GM21723 (cell line): Measurements from ENCODE around the gene ICE1.
"Not testable (repeated sequence)": the region's sequence is repeated elsewhere in the genome, so short reads cannot be mapped to it uniquely, and the experiment has no call there.

Source experiments
- ATAC-seq: cut with Tn5 transposase; IDR thresholded peaks from one replicate; pipeline ENCODE4 v1.9.1; 2021; ENCODE audit warnings: mild to moderate bottlenecking, moderate library complexity; ENCODE audit not compliant: unreplicated experiment

ICE1 gene

DNA sequence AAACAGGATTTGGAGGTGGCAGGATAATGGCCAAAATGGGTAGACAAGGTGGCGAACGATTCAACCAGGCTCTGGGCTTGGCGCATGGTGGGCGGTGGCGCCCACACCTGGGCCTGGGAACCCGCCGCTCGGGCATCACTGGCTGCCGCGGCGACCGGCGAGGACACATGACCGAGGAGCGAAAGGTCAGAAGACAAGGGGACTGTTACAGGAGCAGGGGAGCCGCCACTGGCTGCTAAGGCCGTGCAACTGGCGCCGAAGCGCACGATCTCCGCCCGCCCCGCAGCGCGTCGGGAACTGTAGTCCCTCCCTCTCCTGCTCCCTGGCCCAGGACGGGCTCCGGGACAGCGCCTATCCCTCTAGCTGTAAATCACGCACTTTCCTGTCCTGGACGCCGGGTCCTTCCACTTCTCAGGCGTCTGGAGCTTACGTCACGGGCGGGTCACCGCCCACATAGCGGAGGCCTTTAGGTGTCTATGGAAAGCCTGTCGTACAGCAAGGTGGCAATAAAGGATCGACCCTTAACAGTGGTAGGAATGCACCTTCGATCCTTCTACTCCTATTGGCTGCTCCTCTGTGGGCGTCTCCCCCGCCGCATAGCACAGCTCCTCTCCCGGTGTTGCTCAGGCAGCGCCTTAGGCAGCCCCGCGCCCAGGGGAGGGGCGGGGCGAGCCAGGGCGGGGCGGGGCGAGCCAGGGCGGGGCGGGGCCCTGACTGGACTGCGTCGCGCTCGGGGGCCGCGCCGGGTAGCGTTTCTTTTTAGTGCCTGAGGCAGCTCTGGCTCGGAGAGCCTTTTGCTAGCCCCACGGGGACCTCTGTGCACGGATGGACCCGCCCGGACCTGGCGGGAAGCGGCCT lies at the start of gene ICE1:
Gene ICE1, plus strand, starts transcription at position 717 of the 858 bp plus-strand sequence. CDS start 239 bp downstream, outside the sequence.
- peak; percentile 84 for ATAC-seq

DNA sequence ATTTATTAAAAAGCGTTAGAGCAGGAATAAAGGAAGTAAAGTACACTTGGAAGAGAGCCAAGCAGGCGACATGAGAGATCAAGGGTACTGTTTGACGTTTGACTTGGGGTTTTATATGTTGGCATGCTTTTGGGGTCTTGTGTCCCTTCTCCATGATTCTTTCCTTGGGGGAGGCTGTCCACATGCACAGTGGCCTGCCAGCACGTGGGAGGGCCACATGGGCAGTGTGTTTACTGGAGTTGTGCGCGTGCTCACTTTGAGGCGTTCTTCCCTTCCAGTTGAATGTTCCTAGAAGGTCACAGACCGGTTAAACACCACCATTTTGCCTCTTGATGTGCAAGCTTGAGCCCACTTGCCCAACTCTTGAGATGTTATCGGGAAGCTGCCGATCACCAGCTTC lies 49.5 kb upstream of the ICE1 start:
- ATAC-seq = no peak

DNA sequence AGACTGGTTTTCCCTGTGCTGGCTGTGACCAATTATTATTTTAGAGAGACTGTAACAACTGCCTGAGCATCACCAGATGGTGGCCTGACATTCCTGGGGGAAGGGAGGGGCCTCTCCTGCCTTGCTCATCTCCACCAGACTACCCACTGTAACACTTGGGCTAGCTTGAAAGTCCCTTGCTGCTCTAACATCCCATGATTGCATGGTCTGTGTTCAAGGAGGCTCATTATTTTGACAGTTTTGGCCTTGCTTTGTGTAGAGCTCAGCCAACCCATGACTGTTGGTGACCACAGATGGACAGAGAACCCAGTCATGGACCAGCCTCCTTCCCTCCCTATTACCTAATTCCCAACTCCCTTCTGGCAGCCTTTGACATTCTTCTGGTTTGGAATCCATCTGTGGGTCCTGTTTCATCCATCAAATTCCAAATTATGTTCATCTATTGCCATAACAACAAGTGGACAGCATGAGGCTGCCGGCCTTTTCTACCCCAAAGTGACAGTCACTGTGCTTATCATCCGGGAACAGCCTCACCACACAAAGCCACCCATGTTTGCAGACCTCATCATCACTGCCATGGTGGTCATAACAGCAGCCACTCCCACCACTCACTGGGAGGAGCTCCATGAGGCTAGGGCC lies 49.0 kb upstream of the ICE1 start:
- no peak for ATAC-seq

GRCh38 chr5:5374009-5374715 lies 48.3 kb upstream of the ICE1 start:
- ATAC-seq = no peak

DNA sequence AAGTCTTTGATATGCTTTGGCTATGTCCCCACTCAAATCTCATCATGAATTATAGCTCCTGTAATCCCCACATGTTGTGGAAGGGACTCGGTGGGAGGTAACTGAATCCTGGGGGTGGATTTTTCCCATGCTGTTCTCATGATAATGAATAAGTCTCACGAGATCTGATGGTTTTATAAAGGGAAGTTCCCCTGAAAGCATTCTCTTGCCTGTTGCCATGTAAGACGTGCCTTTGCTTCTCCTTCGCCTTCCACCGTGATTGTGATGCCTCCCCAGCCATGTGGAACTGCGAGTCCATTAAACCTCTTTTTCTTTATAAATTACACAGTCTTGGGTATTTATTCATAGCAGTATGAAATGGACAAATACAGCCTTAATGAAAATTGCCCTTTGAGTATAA lies 44.7 kb upstream of the ICE1 start:
- no peak for ATAC-seq

DNA sequence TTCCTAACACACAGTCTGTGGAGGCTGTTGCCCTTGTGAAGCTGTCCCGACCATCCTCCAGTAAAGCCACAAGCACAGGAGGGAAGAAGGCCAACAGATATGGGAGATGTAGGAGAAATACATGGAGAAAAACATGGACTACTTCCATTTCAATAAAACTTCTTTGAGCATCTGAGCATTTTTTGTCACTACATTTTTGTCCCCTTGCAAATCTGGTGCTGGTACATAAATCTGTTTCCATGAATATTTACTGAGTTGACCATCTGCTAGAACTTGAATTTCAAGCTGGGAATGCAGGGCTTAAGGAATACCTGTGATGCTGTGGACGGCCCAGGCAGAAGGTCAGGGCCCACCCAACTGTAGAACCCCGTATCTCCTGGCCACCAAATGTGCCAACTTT lies 43.9 kb upstream of the ICE1 start:
- ATAC-seq = no peak

- no peak for ATAC-seq
Measured at GRCh38 chr5:5380298-5380697, 42.2 kb upstream of the ICE1 start.

- ATAC-seq = no peak
Measured at GRCh38 chr5:5381310-5381913, 41.1 kb upstream of the ICE1 start.

DNA sequence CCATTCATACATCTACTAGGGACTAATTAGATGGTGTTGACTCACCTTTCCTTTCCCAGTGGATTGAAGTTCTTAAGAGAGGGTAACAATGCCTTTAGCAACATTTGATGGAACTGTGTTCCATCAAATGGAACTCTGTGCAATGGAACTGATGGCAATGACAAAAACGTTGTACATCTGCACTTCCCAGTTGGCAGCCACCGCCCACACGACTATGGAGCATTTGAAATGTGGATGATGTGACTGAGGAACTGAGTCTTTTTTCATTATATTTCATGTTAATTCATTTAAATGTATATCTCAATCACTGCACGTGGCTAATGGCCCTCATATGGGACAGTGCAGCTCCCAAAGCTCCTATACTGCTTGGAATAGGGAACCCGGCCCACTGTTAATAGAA lies 39.0 kb upstream of the ICE1 start:
- no peak for ATAC-seq

DNA sequence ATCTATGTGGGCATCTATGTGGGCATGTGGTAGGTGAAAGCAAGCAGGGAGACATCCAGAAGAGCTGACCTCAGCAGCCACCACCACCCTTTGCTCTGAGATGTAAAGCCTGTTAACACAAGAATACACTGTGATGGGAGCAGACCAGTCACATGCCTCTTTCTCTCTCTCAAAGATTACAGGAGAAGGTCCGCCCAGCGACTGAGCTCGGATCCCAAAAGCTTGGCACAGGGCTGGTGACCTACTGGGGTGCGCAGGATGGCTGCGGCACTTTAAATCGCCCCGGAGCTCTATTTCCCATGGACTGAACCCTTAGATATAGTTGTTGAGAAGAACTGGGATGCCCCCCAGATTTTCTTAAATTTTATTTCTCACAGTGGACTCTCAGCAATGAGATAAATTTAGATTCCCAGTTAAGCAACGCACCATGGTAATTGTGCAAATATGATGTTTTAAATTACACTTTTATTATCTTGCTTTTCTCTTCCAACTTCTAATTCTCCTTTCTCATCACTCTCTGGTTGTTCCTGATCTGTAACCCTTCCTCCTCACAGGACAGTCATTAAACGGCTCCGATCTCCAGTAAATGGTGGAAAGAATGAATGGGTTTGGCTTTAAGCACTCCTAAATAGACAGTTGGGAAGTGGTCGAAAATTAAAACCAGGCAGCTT lies 37.7 kb upstream of the ICE1 start:
- ATAC-seq = no peak

- ATAC-seq = no peak
Measured at GRCh38 chr5:5385331-5385662, 37.2 kb upstream of the ICE1 start.

GRCh38 chr5:5386329-5386728 lies 36.1 kb upstream of the ICE1 start:
- no peak for ATAC-seq

- no peak for ATAC-seq
Measured at GRCh38 chr5:5387192-5387591, 35.3 kb upstream of the ICE1 start.

DNA sequence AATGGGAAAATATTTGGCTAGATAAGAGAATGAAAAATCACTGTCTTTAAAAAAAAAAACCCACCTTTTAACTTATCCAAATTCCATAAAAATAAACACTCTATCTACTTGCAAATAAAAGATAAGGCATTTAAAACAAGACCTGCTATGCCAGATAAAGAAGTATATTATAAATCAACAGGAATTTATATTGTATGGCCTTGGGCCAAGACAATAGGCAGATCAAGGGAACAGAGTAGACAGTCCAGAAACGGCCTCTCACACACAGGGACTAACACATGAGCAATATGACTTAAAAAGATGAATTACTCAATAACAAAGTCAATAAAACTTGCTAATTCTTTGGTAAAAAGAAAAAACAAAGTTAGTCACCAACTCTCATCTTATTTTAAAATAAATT lies 34.7 kb upstream of the ICE1 start:
- no peak for ATAC-seq

DNA sequence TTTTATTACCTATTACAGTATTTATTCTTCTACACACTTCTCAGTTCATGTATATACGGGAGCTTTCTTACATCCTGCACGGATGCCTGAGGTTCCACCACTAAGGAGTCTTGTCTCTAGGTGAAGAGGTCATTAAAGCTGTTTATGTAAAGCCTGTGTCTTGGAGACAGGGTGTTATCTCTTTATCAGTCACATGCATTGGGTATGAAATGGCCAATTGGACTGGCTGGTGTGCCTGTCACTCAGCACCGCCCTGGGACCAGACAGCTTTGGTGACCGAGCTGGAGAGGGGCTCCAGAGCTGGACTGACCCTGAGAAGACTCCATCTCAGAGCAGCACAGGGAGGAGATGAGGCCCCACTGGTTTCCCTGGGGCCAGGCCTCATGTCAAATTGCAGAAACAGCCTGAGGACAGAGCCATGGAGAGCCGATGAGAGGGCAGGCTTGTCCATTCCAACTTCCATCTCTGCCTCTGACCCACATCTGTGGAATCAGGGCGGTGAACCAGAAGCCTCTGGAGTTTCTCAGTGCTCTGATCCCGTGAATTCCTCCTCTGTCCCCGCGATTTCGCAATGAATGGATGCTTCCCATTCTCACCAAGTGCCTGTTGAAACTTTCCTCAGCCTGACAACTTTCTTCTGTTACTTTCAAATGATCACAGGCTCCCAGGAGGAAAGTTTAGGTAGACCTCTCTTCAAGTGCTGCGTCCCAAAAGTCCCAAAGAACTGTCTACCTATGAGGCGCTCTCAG lies 32.2 kb upstream of the ICE1 start:
- ATAC-seq = not testable (repeated sequence)

DNA sequence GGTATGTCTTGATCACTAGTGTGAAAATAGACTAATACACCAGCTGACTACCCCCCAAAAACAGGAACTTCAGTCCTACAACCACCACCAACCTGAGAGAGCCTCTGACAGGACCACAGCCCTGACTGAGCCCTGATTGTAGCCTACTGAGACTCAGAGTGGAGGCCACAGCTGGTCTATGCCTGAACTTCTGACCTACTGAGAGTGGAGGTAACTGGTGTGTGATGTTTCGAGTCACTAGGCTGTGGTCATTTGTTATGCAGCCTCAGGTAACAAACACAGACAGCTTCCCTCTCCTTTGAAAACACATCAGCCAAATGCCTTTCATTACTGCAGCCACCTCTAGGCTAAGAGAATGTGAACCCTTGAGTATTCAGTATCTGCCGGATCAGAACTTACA lies 30.0 kb upstream of the ICE1 start:
- ATAC-seq = not testable (repeated sequence)

GRCh38 chr5:5394384-5394986 lies 28.0 kb upstream of the ICE1 start:
- ATAC-seq = not testable (repeated sequence)

GRCh38 chr5:5395093-5395492 lies 27.4 kb upstream of the ICE1 start:
- ATAC-seq = not testable (repeated sequence)

GRCh38 chr5:5398071-5398470 lies 24.4 kb upstream of the ICE1 start:
- ATAC-seq = no peak

DNA sequence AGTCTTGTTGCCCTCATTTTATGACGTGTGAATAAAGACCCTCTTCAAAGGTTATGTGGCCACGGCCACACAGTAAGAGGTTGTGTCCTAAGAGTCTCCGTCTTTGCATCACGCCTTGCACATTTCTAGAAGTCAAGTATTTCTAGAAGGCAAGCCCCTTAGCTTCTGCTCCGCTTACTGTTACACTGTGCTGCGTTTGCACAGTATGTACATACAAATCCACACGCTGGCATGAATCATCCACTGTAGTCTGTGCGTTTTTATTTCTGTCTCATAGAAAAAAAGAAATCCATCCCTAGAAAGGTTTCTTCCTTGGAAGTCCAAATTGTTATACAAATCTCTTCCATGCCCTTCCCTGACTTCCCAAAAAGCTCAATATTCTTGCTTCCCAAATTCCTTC lies 21.4 kb upstream of the ICE1 start:
- no peak for ATAC-seq
